GM12872 (cell line): ENCODE data around the gene MYOM3.

Experiments
- CTCF ChIP-seq: IDR thresholded peaks from 3 replicates; pipeline ENCODE4 v1.5.1; 2011; ENCODE audit warnings: low read depth, mild to moderate bottlenecking, low read length, moderate library complexity; ENCODE audit not compliant: insufficient read depth

The MYOM3 gene

GRCh38 chr1:24036088-24036487 lies 75.8 kb downstream of the MYOM3 start:
- no peak for TF ChIP-seq CTCF

GRCh38 chr1:24032981-24033380 lies 79.0 kb downstream of the MYOM3 start:
- TF ChIP-seq CTCF, result no peak

DNA sequence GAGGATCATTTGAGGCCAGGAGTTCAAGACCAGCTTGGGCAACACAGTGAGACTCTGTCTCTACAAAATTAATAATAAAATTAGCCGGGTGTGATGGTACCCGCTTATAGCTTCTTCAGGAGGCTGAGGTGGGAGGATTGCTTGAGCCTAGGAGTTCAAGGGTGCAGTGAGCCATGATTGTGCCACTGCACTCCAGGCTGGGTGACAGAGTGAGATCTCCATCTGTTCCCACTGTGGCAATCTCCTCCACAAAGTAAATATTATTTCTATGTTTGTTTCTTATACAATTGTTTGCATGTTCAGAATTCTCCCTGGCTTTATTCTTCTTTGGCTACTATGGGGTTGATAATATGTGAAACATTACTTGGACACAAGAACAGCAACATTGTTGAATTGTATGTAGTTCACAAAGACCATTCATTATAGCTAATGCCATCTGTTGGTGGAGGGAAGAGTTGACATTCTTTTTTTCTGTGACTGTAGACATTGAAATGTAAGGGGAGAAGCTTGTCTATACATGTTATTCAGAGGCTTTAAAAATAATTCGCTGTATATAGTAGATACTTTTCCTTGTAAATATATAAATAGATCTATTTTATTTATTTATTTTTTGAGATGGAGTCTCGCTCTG lies 84.0 kb downstream of the MYOM3 start:
- TF ChIP-seq CTCF, result peak; percentile 49; the same call in 2 of the 3 replicates

DNA sequence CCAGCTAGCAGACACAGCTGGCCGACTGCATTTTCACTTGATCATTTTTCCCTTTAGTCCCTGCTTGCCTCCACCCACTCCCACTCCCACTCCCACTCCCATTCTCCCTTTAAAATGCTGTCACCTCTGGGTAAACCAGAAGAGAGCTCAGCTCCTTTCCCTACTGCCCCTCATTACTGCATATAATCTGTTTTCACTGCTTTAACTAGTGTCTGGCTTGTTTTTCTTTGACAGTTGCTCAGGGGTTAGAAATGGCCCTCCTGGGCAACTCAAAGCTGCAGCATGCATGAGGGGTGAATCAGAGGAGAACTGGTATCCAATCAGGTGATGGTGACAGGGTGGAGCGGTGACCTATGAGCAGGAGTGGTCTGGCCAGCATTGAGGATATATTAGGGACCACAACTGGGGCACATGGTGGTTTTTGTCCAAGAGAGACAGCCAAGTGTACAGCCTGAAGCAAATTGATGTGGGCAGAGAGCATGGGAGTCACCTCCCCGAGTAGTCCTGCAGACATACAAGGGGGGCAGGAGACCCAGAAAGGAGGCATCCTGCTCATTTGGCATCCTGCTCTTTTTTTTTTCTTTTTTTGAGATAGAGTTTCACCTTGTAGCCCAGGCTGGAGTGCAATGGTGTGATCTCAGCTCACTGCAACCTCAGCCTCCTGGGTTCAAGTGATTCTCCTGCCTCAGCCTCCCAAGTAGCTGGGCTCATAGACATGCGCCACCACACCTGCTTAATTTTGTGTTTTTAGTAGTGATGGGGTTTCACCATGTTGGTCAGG lies 89.2 kb downstream of the MYOM3 start:
- no peak for TF ChIP-seq CTCF

DNA sequence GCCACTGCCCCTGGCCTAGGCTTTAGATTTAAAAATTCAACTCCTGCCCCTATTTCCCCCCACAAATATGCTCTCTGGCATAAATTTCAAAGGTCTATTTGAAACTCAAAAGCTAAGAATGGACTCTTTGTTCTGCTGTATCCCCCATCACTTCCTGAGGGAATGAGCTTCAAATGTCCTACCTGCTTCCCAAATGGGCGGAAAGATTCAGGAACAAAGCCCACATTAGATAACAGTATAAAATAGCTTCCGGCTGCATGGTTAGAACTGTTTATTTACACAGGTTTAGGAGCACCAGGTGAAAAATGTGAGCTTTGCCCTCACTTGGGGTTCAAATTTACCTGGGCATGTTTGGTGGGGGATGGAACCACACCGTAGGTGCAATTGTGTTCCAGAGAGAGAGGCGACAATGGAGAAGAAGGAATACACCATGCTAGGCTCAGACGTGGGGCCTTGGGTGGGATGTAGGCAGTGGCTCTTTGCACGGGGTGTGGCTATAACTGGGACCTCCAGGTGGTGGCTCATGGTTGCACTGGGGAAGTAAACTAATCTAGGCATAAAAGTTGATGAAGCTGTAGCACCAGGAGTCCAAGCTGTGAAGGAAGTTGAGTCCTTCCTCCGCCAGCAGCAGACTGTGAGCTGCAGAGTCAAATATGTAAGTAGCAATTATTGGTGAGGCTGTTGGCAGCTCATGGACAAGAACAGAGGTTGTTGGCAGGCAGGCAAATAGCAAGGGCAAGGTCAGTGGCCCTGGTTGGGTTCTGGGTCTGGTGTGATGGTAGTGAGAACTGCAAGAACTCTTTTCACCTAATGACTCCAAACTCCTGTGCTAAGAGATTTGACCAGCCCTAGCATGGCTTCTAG lies 90.3 kb downstream of the MYOM3 start:
- TF ChIP-seq CTCF, result no peak

GRCh38 chr1:24020470-24020869 lies 91.5 kb downstream of the MYOM3 start:
- TF ChIP-seq CTCF, result no peak

DNA sequence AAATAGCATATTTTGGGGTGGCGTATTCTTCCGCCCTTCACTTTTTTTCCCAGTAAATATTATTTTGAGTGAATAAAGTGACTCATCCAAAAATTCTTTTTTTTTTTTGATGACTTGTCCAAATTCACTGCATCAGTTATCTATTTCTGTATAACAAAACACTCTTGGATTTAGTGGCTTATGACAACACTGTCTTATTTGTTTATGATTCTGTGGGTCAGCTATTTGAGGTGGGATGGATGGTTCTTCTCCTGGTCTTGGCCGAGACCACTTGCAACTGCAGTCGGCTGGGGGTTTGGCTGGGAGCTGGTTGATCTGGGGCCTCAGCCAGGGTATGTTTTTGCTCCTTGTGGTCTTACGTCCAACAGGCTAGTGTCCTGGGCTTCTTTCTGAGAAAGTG lies 91.9 kb downstream of the MYOM3 start:
- TF ChIP-seq CTCF, result no peak
